HG03342 (cell line): ENCODE results near the gene FUCA1.
"Not testable (repeated sequence)": the region's sequence is repeated elsewhere in the genome, so short reads cannot be mapped to it uniquely, and the experiment has no call there.

ENCODE experiments used
- ATAC-seq: cut with Tn5 transposase; IDR thresholded peaks from one replicate; pipeline ENCODE4 v1.9.1; 2021; ENCODE audit warnings: mild to moderate bottlenecking, moderate library complexity; ENCODE audit not compliant: unreplicated experiment

The FUCA1 gene

DNA sequence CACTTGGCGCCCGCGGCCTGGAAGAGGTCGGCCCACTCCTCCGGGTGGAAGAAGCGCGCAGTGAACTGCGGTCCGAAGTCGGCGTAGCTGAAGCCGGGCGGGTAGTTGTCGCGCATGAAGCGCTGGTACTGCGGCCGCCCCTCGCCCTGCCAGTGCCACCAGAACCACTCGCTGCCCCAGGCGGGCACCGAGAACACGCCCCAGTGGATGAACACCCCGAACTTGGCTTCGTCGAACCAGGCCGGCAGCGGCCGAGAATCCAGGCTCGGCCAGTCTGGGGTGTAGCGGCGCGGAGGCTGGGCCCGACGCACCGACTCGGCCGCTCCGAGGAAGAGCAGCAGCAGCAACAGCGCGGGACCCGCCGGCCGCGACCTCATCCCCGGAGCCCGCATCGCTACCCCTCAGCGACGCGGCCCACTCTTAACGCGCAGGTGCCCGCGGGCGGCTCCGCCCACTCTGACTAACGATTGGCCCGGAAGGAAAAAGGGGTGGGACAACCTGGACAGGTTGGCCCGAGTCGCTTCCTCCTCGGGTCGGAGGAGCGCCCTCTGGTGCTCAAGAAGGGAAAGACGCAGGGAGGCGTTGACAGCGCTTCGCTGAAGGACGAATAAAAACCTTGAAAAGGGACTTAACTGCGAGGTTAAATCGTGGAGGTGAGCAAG, at the start of gene FUCA1:
Gene FUCA1 (minus strand): TSS at position 396 of the 662 bp plus-strand sequence. CDS start 4 bp downstream, at position 392.
- peak; percentile 93 for ATAC-seq

DNA sequence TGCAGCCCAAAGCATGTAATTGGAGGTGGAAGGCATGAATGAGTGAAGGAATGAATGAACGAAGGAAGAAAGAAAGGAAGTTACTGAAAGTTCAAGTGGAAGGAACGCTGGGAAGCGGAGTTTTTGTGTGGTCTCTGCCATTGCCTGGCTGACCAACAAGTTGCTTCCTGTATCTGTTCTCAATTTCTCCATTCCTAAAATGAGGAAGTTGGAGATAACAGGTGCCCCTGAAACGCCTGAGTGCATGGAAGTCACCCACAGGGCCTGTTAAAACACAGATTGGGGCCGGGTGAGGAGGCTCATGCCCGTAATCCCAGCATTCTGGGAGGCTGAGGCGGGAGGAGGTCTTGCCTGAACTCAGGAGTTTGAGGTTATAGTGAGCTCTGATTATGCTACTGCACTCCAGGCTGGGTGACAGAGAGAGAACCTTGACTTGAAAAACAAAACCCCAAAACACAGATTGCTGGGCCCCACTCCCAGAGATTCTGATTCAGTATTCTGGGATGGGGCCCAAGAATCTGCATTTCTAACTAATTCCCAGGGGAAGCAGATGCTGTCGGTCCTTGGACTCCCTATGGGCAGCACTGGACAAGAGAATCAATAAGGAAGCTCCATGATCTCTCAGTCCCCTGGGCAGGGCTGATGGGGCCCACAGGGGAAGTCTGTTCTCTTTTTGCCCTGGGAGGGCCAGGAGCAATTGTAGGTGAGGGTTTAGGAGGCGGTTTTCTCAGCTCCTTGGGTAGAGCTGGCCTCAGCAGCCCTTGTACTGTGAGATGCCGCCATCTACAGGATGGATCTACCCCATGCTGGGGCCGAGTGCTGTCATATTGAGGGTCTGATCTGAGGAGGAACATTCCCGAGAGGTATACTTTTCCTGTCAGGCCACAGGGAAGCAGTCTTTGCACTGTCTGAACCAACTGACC, 48.4 kb upstream of the FUCA1 start:
- ATAC-seq = peak; percentile 77

DNA sequence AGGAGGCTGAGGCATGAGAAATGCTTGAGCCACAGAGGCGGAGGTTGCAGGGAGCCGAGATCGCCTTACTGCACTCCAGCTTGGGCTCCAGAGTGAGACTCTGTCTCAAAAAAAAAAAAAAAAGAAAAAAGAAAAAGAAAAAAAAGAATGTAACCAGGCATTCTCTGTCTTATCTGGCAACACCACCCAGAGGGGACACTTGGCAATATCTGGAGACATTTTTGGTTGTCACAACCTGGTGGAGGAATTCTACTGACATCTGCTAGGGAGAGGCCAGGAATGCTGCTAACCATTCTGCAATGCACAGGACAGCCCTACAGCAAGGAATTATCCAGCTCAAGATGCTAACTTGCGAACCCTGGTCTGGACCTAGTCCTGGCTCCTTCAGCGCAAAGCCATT, 47.4 kb upstream of the FUCA1 start:
- no peak for ATAC-seq

DNA sequence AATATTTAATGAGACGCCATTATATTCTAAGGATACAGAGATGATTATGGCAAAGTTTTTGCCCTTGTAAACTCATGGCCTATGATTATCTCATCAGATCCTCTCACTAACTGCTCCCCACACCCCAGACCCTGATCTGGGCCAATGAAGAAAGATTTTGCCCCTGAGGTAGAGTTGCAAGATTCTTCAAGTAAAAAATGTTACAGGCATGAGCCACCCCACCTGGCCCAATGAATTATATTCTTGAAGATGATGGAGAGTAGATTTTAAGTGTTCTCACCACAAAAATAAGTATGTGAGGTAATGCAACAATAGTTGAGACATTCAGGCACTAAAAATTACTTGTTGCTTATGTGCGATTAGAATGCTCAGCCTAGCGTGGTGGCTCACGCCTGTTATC, 46.8 kb upstream of the FUCA1 start:
- ATAC-seq = no peak

DNA sequence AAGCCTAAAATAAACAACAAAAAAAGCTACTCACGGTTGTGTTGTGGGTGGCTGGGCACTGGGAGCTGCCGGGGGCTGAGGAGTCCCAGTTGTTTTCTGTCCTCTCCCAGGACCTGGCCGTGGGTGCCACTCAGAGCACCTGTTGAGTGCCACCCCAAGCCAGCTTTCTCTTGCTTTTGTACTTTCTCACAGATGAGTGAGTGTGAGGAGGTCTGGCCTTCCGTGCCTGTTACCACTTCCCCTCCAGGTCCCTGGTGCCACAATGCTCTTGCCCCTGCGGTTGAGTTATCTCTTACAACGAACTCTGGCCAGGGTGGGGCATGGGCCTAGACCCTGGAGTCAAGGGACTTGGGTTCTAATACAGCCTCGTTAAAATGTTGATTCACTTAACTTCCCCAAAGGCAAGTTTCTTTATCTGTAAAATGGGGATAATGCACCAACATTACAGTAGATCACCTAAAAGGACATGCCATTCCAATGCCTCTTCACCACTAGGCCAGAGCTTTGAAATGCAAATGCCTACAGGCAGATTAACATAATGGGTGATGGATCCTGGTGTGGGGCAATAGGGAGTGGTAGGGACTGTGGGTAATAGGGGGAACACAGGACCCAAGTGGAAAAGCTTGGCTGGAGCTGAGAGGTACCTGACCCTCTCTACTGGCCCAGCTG, 45.3 kb upstream of the FUCA1 start, which contains the start of gene CNR2:
Gene CNR2 (minus strand): TSS at position 151 of the 669 bp plus-strand sequence. CDS start 37,745 bp downstream, outside the sequence.
- ATAC-seq = no peak

DNA sequence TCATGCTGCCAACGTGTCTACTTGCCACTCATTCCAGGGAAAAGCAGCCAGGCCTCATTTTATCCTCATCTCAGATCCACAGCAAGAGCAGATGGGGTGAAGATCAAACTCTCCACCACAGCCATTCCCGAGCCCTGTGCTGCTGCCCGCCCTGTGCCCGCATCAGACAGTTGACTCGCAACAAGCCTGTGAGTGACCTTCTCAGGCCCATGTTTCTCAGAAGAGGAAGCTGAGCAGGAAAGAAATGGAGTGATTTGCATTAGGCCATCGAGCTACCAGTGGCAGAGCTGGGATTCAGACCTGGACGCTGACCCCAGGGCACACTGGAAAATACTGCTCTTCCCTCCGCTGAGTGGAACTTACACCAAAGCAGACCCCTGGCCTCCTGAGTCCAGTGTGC, 43.8 kb upstream of the FUCA1 start:
- ATAC-seq = no peak

- no peak for ATAC-seq
Measured at GRCh38 chr1:23910553-23911246, 42.6 kb upstream of the FUCA1 start.

GRCh38 chr1:23910144-23910543, 42.1 kb upstream of the FUCA1 start:
- no peak for ATAC-seq

DNA sequence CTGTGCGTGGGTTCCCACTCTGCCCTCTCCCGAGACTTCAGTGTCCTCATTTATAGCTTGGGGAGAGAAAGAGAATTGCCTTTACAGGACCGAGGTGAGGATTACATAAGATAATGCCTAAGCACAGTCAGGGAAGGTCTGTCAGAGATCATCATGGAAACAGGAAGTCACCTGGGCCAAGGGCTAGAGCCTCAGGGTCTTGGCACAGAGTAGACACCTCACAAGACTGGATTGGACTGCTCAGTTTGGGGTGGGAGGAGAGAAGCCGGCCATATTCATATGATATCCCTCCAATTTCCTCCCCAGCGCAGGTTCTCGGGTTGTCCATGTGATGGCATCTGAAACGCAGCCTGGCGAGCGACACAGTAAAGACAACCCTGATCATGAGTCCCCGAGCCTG, 41.3 kb upstream of the FUCA1 start:
- no peak for ATAC-seq

- ATAC-seq = peak; percentile 35
Measured at GRCh38 chr1:23908453-23909341, 40.6 kb upstream of the FUCA1 start.

DNA sequence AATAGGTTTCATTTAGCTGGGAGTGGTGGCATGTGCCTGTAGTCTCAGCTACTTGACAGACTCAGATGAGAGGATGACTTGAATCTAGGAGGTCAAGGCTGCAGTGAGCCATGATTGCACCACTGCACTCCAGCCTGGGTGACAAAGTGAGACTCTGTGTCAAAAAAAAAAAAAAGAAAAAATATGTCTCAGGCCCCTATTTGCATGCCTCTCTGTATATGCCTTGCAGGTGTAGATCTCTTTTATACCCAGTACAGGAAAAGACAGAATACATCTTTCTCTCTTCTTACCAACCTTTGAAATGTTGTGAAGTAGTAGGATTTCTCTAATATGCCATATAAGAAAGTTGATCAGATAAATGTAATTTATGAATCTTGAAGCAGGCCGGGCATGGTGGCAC, 38.6 kb upstream of the FUCA1 start:
- no peak for ATAC-seq

- no peak for ATAC-seq
Measured at GRCh38 chr1:23905461-23906025, 37.5 kb upstream of the FUCA1 start.

- ATAC-seq = peak; percentile 52
Measured at GRCh38 chr1:23904748-23905357, 36.8 kb upstream of the FUCA1 start.

DNA sequence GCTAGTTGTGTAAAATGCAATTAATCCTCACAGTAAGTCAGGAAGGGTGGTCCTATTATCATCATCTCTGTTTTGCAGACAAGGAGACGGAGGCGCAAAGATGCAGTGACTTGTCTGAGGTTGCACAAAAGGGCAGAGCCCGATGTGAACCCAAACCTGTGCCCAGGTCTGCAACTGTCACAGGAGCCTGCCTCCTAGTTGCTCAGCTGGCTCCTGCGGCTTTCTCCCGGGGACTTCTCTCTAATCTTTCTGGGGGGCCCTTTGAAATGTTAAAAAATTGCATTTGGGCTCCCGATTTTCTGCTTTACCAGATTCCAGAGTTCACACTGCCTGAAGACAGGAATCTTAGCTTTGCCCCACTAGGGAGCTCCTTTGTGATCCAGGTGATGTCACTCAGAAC, 35.7 kb upstream of the FUCA1 start:
- ATAC-seq = no peak

- no peak for ATAC-seq
Measured at GRCh38 chr1:23902321-23903278, 34.5 kb upstream of the FUCA1 start.

GRCh38 chr1:23900017-23900416, 31.9 kb upstream of the FUCA1 start:
- ATAC-seq = not testable (repeated sequence)

DNA sequence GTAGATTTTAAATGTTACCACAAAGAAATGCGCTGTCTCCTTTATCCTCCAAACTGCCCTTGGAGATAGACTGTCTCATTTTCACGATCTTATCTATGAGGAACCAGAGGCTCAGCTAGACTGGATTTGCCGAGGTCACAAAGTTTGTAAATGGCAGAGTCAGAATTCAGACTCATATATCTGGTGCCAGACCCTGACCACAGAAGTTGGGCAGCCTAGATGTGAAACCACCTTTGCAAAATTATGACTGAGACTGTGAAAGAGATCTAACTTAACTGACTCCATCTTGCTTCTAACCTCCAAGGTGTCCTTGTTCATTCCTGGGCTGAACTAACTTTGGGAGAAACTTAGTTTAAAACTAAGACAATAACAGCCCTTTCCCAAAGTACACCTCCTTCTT, 31.0 kb upstream of the FUCA1 start:
- ATAC-seq = no peak

DNA sequence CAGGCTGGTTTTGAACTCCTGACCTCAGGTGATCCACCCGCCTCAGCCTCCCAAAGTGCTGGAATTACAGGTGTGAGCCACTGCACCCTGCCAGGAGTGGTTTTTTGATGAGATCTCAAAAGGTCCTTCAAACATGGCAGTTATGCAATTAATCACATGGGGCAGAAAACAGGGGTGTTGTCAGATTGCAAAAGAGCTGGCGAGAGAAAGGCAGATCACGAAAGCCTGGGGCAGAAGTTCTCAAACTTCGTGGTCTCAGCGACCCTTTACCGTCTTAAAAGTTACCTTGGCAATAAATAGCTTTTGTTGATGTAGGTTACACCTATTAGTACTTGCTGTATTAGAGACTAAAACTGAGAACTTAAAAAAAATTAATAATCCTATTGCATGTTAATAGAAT, 29.0 kb upstream of the FUCA1 start:
- ATAC-seq = no peak
